Measurements from ENCODE around the gene NFATC1. TPM values are rescaled to one million over a fixed set of nuclear protein-coding genes. Genes with fewer than 3 reads are reported as not detected.

Gene NFATC1
- total and polyA plus RNA-seq, 3 experiments from 2014 or later = 36.7 to 46.7 (median 45.9) TPM

- Histone ChIP-seq H3K4me1 (ENCODE audit: insufficient read depth, low read length) (peaks cover 55% of the 10 kb centered on the region), H3K27me3 (ENCODE audit: insufficient read depth, low read length, poor library complexity, severe bottlenecking) (no peaks in the 10 kb centered on the region), H3K4me3 (ENCODE audit: low read length) (peak overlapping the region; percentile 35), H3K9me3 (ENCODE audit: low read length) (no peaks in the 10 kb centered on the region), H3K36me3 (ENCODE audit: insufficient read depth, low read length) (no peaks in the 10 kb centered on the region), H3K27ac (ENCODE audit: low read depth, low read length) (no peak overlapping the region)
- CTCF ChIA-PET = interaction anchor here (0.9 to 1.4 kb wide), 4 partner anchors 9 to 120 kb away, joined by 3 to 4 read pairs (median 4); partner anchors contain the start of gene NFATC1
- no peaks in the 10 kb centered on the region for H3K27me3 Mint-ChIP-seq
- H3K27ac Mint-ChIP-seq = peak overlapping the region; percentile 84 to 97 (median 94)
- H3K4me1 Mint-ChIP-seq = peaks cover 42 to 56% (median 48%) of the 10 kb centered on the region in 3 donors
- DNase-seq = peak in 3 of 5 donors; percentile 27 to 80 (median 36)
- peak overlapping the region; percentile 20 to 81 (median 66) for H3K4me3 Mint-ChIP-seq
- no peaks in the 10 kb centered on the region for H3K9me3 Mint-ChIP-seq
- H3K36me3 Mint-ChIP-seq = peaks cover 0 to 21% (median 0%) of the 10 kb centered on the region in 3 donors
- POLR2A ChIA-PET = no interaction called here
Observed at GRCh38 chr18:79516441-79516931, 120.8 kb downstream of the NFATC1 start.

- Mint-ChIP-seq H3K27ac (peak overlapping the region; percentile 82 to 97 (median 94)), H3K27me3 (no peaks in the 10 kb centered on the region), H3K36me3 (peaks cover 0 to 14% (median 0%) of the 10 kb centered on the region in 3 donors), H3K4me3 (peak overlapping the region; percentile 41 to 81 (median 66)), H3K9me3 (no peaks in the 10 kb centered on the region), H3K4me1 (peaks cover 48 to 65% (median 57%) of the 10 kb centered on the region in 3 donors)
- Histone ChIP-seq H3K4me1 (ENCODE audit: insufficient read depth, low read length) (peaks cover 64% of the 10 kb centered on the region), H3K27ac (ENCODE audit: low read depth, low read length) (no peak overlapping the region), H3K9me3 (ENCODE audit: low read length) (no peaks in the 10 kb centered on the region), H3K36me3 (ENCODE audit: insufficient read depth, low read length) (no peaks in the 10 kb centered on the region), H3K4me3 (ENCODE audit: low read length) (peak overlapping the region; percentile 35), H3K27me3 (ENCODE audit: insufficient read depth, low read length, poor library complexity, severe bottlenecking) (no peaks in the 10 kb centered on the region)
- ChIA-PET POLR2A (no interaction called here), CTCF (interaction anchor here (1.1 to 1.5 kb wide), 3 partner anchors 10 to 121 kb away, joined by 3 to 4 read pairs (median 4); partner anchors contain the start of gene NFATC1)
- DNase-seq = peak in 3 of 5 donors; percentile 21 to 56 (median 39)
Observed at GRCh38 chr18:79517341-79517740, 121.6 kb downstream of the NFATC1 start.

GRCh38 chr18:79518028-79518682, 122.4 kb downstream of the NFATC1 start:
- no peaks in the 10 kb centered on the region for H3K36me3 ChIP-seq (ENCODE audit: insufficient read depth, low read length)

GRCh38 chr18:79518683-79519128, 123.0 kb downstream of the NFATC1 start:
- peak in 1 of 5 donors; percentile 15 for DNase-seq
- peaks cover 0 to 2% (median 0%) of the 10 kb centered on the region in 3 donors for H3K36me3 Mint-ChIP-seq
- H3K9me3 ChIP-seq (ENCODE audit: low read length) = no peaks in the 10 kb centered on the region
- no peak overlapping the region for H3K4me3 ChIP-seq (ENCODE audit: low read length)
- ChIA-PET CTCF (interaction anchor here (1.5 kb wide), 1 partner anchor 10 kb away, joined by 3 read pairs; no protein-coding TSS in a partner anchor), POLR2A (no interaction called here)
- peaks cover 61 to 78% (median 71%) of the 10 kb centered on the region in 3 donors for H3K4me1 Mint-ChIP-seq
- no peak overlapping the region for H3K27ac ChIP-seq (ENCODE audit: low read depth, low read length)
- no peaks in the 10 kb centered on the region for H3K36me3 ChIP-seq (ENCODE audit: insufficient read depth, low read length)
- no peaks in the 10 kb centered on the region for H3K27me3 Mint-ChIP-seq
- H3K27me3 ChIP-seq (ENCODE audit: insufficient read depth, low read length, poor library complexity, severe bottlenecking) = no peaks in the 10 kb centered on the region
- no peaks in the 10 kb centered on the region for H3K9me3 Mint-ChIP-seq
- H3K4me1 ChIP-seq (ENCODE audit: insufficient read depth, low read length) = peaks cover 76% of the 10 kb centered on the region
- H3K27ac Mint-ChIP-seq = peak overlapping the region in 5 of 8 donors; percentile 19 to 95 (median 92)
- H3K4me3 Mint-ChIP-seq = peak overlapping the region in 1 of 7 donors; percentile 19

More at GRCh38 chr18:79518028-79518682, 122.4 kb downstream of the NFATC1 start:
- Histone ChIP-seq H3K27me3 (ENCODE audit: insufficient read depth, low read length, poor library complexity, severe bottlenecking) (no peaks in the 10 kb centered on the region), H3K27ac (ENCODE audit: low read depth, low read length) (no peak overlapping the region), H3K9me3 (ENCODE audit: low read length) (no peaks in the 10 kb centered on the region), H3K4me1 (ENCODE audit: insufficient read depth, low read length) (peaks cover 72% of the 10 kb centered on the region), H3K4me3 (ENCODE audit: low read length) (no peak overlapping the region)
- ChIA-PET CTCF (interaction anchor here (1.5 kb wide), 1 partner anchor 11 kb away, joined by 3 read pairs; no protein-coding TSS in a partner anchor), POLR2A (no interaction called here)
- Mint-ChIP-seq H3K27me3 (no peaks in the 10 kb centered on the region), H3K4me1 (peaks cover 56 to 73% (median 65%) of the 10 kb centered on the region in 3 donors), H3K27ac (peak overlapping the region; percentile 30 to 95 (median 88)), H3K36me3 (peaks cover 0 to 8% (median 0%) of the 10 kb centered on the region in 3 donors), H3K9me3 (no peaks in the 10 kb centered on the region), H3K4me3 (peak overlapping the region in 4 of 7 donors; percentile 13 to 81 (median 68))
- peak in 1 of 5 donors; percentile 44 for DNase-seq

- H3K9me3 Mint-ChIP-seq = no peaks in the 10 kb centered on the region
- H3K36me3 Mint-ChIP-seq = no peaks in the 10 kb centered on the region
- H3K27ac Mint-ChIP-seq = peak overlapping the region; percentile 82 to 98 (median 88)
- peaks cover 69 to 88% (median 81%) of the 10 kb centered on the region in 3 donors for H3K4me1 Mint-ChIP-seq
- Histone ChIP-seq H3K27ac (ENCODE audit: low read depth, low read length) (no peak overlapping the region), H3K9me3 (ENCODE audit: low read length) (no peaks in the 10 kb centered on the region), H3K27me3 (ENCODE audit: insufficient read depth, low read length, poor library complexity, severe bottlenecking) (no peaks in the 10 kb centered on the region), H3K4me3 (ENCODE audit: low read length) (no peak overlapping the region), H3K36me3 (ENCODE audit: insufficient read depth, low read length) (no peaks in the 10 kb centered on the region), H3K4me1 (ENCODE audit: insufficient read depth, low read length) (peaks cover 86% of the 10 kb centered on the region)
- POLR2A ChIA-PET = interaction anchor here (0.7 kb wide), 1 partner anchor 115 kb away, joined by 5 read pairs; no protein-coding TSS in a partner anchor
- no peaks in the 10 kb centered on the region for H3K27me3 Mint-ChIP-seq
- DNase-seq = peak in 3 of 5 donors; percentile 18 to 74 (median 52)
- peak overlapping the region in 6 of 7 donors; percentile 69 to 86 (median 77) for H3K4me3 Mint-ChIP-seq
- CTCF ChIA-PET = interaction anchor here (1.3 to 1.5 kb wide), 3 partner anchors 9 to 13 kb away, joined by 3 to 7 read pairs (median 3); no protein-coding TSS in a partner anchor
Observed at GRCh38 chr18:79519751-79520477, 124.2 kb downstream of the NFATC1 start.

GRCh38 chr18:79520478-79521390, 125.0 kb downstream of the NFATC1 start:
- no peaks in the 10 kb centered on the region for H3K27me3 ChIP-seq (ENCODE audit: insufficient read depth, low read length, poor library complexity, severe bottlenecking)
- H3K27ac Mint-ChIP-seq = peak overlapping the region; percentile 63 to 98 (median 86)
- H3K4me3 ChIP-seq (ENCODE audit: low read length) = no peak overlapping the region
- H3K4me1 Mint-ChIP-seq = peaks cover 72 to 93% (median 85%) of the 10 kb centered on the region in 3 donors
- H3K4me1 ChIP-seq (ENCODE audit: insufficient read depth, low read length) = peaks cover 89% of the 10 kb centered on the region
- no peaks in the 10 kb centered on the region for H3K36me3 ChIP-seq (ENCODE audit: insufficient read depth, low read length)
- H3K4me3 Mint-ChIP-seq = peak overlapping the region in 6 of 7 donors; percentile 69 to 86 (median 77)
- CTCF ChIA-PET = interaction anchor here (1.3 to 1.5 kb wide), 3 partner anchors 8 to 14 kb away, joined by 3 to 7 read pairs (median 3); no protein-coding TSS in a partner anchor
- peak in 1 of 5 donors; percentile 43 for DNase-seq
- H3K36me3 Mint-ChIP-seq = no peaks in the 10 kb centered on the region
- H3K27me3 Mint-ChIP-seq = no peaks in the 10 kb centered on the region
- no peaks in the 10 kb centered on the region for H3K9me3 ChIP-seq (ENCODE audit: low read length)
- no peaks in the 10 kb centered on the region for H3K9me3 Mint-ChIP-seq
- POLR2A ChIA-PET = interaction anchor here (0.7 kb wide), 1 partner anchor 115 kb away, joined by 5 read pairs; no protein-coding TSS in a partner anchor
- no peak overlapping the region for H3K27ac ChIP-seq (ENCODE audit: low read depth, low read length)

All from CD8-positive, alpha-beta memory T cell (primary cell).